ENCODE data around the gene FOXC1. TPM values are rescaled to one million over a fixed set of nuclear protein-coding genes. Genes with fewer than 3 reads are reported as not detected.

Gene FOXC1
- total and polyA plus RNA-seq, 8 donors, result 0.25 to 8.3 (median 2.8) TPM

- no peaks in the 10 kb centered on the region for H3K9me3 ChIP-seq
- TF ChIP-seq POLR2A (IDR thresholded peaks at IDR 0.05) (no peak), CTCF (IDR thresholded peaks at IDR 0.05) (no peak), EP300 (IDR thresholded peaks at IDR 0.05) (no peak), POLR2AphosphoS5 (IDR thresholded peaks at IDR 0.05) (no peak)
- H3K4me3 ChIP-seq, result no peak overlapping the region
- H3K27me3 ChIP-seq, result peaks cover 0 to 4% (median 0%) of the 10 kb centered on the region in 3 donors
- 79 to 89% (median 87%) methylated on average over 4 of the region's 4 CpGs for WGBS, 5 donors
- no peaks in the 10 kb centered on the region for H3K36me3 ChIP-seq
- intact Hi-C loops (cut with DNase I; ENCODE audit: low total_unique reads), result no loop called here
- DNase-seq, result no peak
- no peaks in the 10 kb centered on the region for H3K4me1 ChIP-seq
- no peak overlapping the region for H3K27ac ChIP-seq
Measured at GRCh38 chr6:1562171-1562955, 47.4 kb upstream of the FOXC1 start.

GRCh38 chr6:1569377-1569776 lies 40.3 kb upstream of the FOXC1 start:
- DNase-seq, result no peak
- no peak overlapping the region for H3K27ac ChIP-seq
- 87 to 98% (median 95%) methylated on average over 3 of the region's 3 CpGs for WGBS, 5 donors
- no peaks in the 10 kb centered on the region for H3K36me3 ChIP-seq
- no peak overlapping the region for H3K4me3 ChIP-seq
- H3K4me1 ChIP-seq, result no peaks in the 10 kb centered on the region
- H3K9me3 ChIP-seq, result peaks cover 0 to 24% (median 17%) of the 10 kb centered on the region in 4 donors
- H3K27me3 ChIP-seq, result no peaks in the 10 kb centered on the region
- no peak for TF ChIP-seq POLR2AphosphoS5 (IDR thresholded peaks at IDR 0.05)
- TF ChIP-seq CTCF (IDR thresholded peaks at IDR 0.05), result no peak
- TF ChIP-seq POLR2A (IDR thresholded peaks at IDR 0.05), result no peak
- no peak for TF ChIP-seq EP300 (IDR thresholded peaks at IDR 0.05)
- intact Hi-C loops (cut with DNase I; ENCODE audit: low total_unique reads), result no loop called here

- Histone ChIP-seq H3K27ac (no peak overlapping the region), H3K27me3 (no peaks in the 10 kb centered on the region), H3K36me3 (no peaks in the 10 kb centered on the region), H3K9me3 (peaks cover 0 to 24% (median 17%) of the 10 kb centered on the region in 4 donors), H3K4me1 (peaks cover 0 to 8% (median 0%) of the 10 kb centered on the region in 4 donors), H3K4me3 (no peak overlapping the region)
- intact Hi-C loops (cut with DNase I; ENCODE audit: low total_unique reads), result no loop called here
- DNase-seq, result no peak
- WGBS, 5 donors, result 84 to 92% (median 87%) methylated on average over 1 of the region's 1 CpG
- TF ChIP-seq EP300 (IDR thresholded peaks at IDR 0.05) (no peak), POLR2A (IDR thresholded peaks at IDR 0.05) (no peak), POLR2AphosphoS5 (IDR thresholded peaks at IDR 0.05) (no peak), CTCF (IDR thresholded peaks at IDR 0.05) (no peak)
Measured at GRCh38 chr6:1570848-1571247, 38.9 kb upstream of the FOXC1 start.

- 66 to 84% (median 69%) methylated on average over 1 of the region's 1 CpG for WGBS, 5 donors
- Histone ChIP-seq H3K4me1 (peaks cover 0 to 8% (median 0%) of the 10 kb centered on the region in 4 donors), H3K4me3 (no peak overlapping the region), H3K36me3 (no peaks in the 10 kb centered on the region), H3K27ac (no peak overlapping the region), H3K27me3 (peaks cover 0 to 6% (median 0%) of the 10 kb centered on the region in 3 donors), H3K9me3 (peaks cover 0 to 24% (median 17%) of the 10 kb centered on the region in 4 donors)
- no peak for DNase-seq
- intact Hi-C loops (cut with DNase I; ENCODE audit: low total_unique reads), result no loop called here
- TF ChIP-seq POLR2AphosphoS5 (IDR thresholded peaks at IDR 0.05), result no peak
- no peak for TF ChIP-seq EP300 (IDR thresholded peaks at IDR 0.05)
Measured at GRCh38 chr6:1572892-1573291, 36.8 kb upstream of the FOXC1 start.

Data from stomach (tissue), 9 donors.